ENCODE measurements around the gene TDRD12. TPM values are rescaled to one million over a fixed set of nuclear protein-coding genes. Genes with fewer than 3 reads are reported as not detected.

The TDRD12 gene
- total and polyA plus RNA-seq, 2 of the 13 experiments (the other 11 are each of a cell fraction or from before 2014, with no cell fraction given): 0.03 to 0.40 TPM

DNA sequence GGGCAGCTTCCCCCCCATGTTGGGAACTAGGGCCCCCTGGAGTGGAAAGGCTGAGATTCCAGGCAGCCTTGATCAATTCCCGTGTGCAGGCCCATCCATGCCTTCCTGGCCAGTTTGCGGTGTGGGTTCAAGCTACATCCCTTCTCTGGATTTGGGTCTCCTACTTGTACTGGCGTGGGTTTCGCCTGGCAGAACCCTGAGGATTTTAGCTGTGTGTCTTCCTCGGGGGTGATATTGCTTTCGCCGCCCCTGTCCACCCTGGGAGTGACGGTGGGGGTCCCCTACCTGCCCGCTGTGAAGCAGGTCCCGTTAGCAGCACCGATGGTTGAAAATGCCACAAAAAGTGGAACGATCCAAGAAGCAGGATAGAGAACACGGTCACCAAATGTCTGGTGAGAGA, 138.6 kb downstream of the TDRD12 start:
- intact Hi-C loops (cut with micrococcal nuclease; ENCODE audit: unreplicated experiment) (no loop called here), in situ Hi-C loops (cut with HindIII; ENCODE audit: extremely low pct_ligation_motif_present, low pct_unique_long_range_greater_than_20kb) (no loop called here)
- ChIA-PET CTCF (ENCODE audit: low intra/inter-chr PET ratio, low total read pairs) (no interaction called here), POLR2A (no interaction called here)
- Histone ChIP-seq H3K4me2 (ENCODE audit: low read depth, low read length) (no peak overlapping the region), H3K27me3 (ENCODE audit: control insufficient read depth in 1 of 2, insufficient read depth in 2 of 2, low read length in 2 of 2) (no peaks in the 10 kb centered on the region), H3K4me3 (replicated peaks in 1 of 3; ENCODE audit: insufficient read depth in 1 of 3, low read depth in 2 of 3, low read length in 3 of 3) (no peak overlapping the region), H4K20me1 (ENCODE audit: insufficient read depth, low read length) (no peaks in the 10 kb centered on the region), H3K79me2 (ENCODE audit: insufficient read depth, low read length) (no peaks in the 10 kb centered on the region), H3K9me3 (ENCODE audit: low read length) (no peaks in the 10 kb centered on the region), H3K4me1 (ENCODE audit: insufficient read depth, low read length) (no peaks in the 10 kb centered on the region), H2AFZ (ENCODE audit: low read length) (no peak overlapping the region), H3K27ac (ENCODE audit: extremely low read length, insufficient read depth, low read length) (no peak overlapping the region), H3K9ac (ENCODE audit: insufficient read depth, low read depth, low read length) (no peak overlapping the region), H3K36me3 (replicated peaks in 1 of 2; ENCODE audit: control insufficient read depth in 1 of 2, insufficient read depth in 2 of 2, low read length in 2 of 2) (peaks cover 0 to 6% of the 10 kb centered on the region in 2 experiments; a peak in 3 of 5 replicates)
- BruUV-seq (replicated peaks): no TSS peak
- ATAC-seq (no peak), FAIRE-seq (no peak), DNase-seq (ENCODE audit: low spot score) (no peak)
- TF ChIP-seq ZNF329 (CRISPR knock-in tag; IDR thresholded peaks at IDR 0.05; ENCODE audit: low read depth) (no peak), MTF2 (CRISPR knock-in tag; IDR thresholded peaks at IDR 0.05; ENCODE audit: borderline replicate concordance) (no peak), KLF6 (CRISPR knock-in tag; IDR thresholded peaks at IDR 0.05) (no peak), ZNF607 (CRISPR knock-in tag; IDR thresholded peaks at IDR 0.05; ENCODE audit: borderline replicate concordance) (no peak), NR3C1 (CRISPR knock-in tag; IDR thresholded peaks at IDR 0.05) (no peak), ZMYM4 (CRISPR knock-in tag; IDR thresholded peaks at IDR 0.05) (no peak), CTCF (CRISPR knock-in tag; IDR thresholded peaks at IDR 0.05) (no peak), POLR2A (IDR thresholded peaks at IDR 0.05; ENCODE audit: insufficient read depth in 1 of 2, low read depth in 2 of 2, low read length in 2 of 2) (no peak)
- TF ChIP-seq, protein P1, sequence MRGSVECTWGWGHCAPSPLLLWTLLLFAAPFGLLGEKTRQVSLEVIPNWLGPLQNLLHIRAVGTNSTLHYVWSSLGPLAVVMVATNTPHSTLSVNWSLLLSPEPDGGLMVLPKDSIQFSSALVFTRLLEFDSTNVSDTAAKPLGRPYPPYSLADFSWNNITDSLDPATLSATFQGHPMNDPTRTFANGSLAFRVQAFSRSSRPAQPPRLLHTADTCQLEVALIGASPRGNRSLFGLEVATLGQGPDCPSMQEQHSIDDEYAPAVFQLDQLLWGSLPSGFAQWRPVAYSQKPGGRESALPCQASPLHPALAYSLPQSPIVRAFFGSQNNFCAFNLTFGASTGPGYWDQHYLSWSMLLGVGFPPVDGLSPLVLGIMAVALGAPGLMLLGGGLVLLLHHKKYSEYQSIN (CRISPR knock-in tag; IDR thresholded peaks at IDR 0.05; ENCODE audit: borderline replicate concordance): no peak
- 88% methylated on average over 12 of the region's 13 CpGs for WGBS (ENCODE audit: low lambda C conversion rate)

Data from HepG2 (cell line).